ENCODE data around the gene HAS3. TPM values are rescaled to one million over a fixed set of nuclear protein-coding genes. Genes with fewer than 3 reads are reported as not detected.

HAS3 gene
- total RNA-seq, 1 experiment from 2014 or later, result 100 TPM

DNA sequence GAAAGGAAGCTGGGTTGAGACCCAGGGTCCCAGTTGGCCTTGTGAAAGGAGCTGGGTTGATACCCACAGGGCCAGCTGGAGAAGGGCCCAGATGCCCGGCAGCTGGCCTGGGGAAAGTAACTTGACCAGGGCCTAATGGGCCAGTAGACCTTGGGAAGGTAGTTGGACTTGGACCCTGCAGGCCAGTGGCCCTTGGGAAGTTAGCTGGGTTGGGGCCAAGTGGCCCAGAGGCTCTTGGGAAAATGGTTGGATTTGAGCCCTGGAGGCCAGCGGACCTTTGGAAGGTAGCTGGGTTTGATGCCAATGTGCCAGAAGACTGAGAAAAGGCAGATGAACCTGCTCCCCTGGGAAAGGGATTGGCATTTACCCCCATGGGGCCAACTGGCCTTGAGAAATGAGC lies 13.5 kb downstream of the HAS3 start:
- no peak overlapping the region for H4K91ac ChIP-seq (ENCODE audit: insufficient read length, low read depth, low read length)
- H3K4me3 Mint-ChIP-seq, result no peak overlapping the region
- H3K9me3 ChIP-seq (ENCODE audit: control insufficient read depth, low read depth, low read length), result no peaks in the 10 kb centered on the region
- H3K27me3 Mint-ChIP-seq (ENCODE audit: low read depth), result no peaks in the 10 kb centered on the region
- H3K27ac ChIP-seq (ENCODE audit: insufficient read length, low read depth, low read length), result no peak overlapping the region
- H2BK15ac ChIP-seq (ENCODE audit: low read depth, low read length), result no peak overlapping the region
- H3K14ac ChIP-seq (ENCODE audit: insufficient read depth, low read length), result no peak overlapping the region
- no peak overlapping the region for H2BK12ac ChIP-seq (ENCODE audit: insufficient read length, low read depth, low read length)
- H3T11ph ChIP-seq (ENCODE audit: low read length), result no peak overlapping the region
- no peak overlapping the region for H4K8ac ChIP-seq (replicated peaks; ENCODE audit: insufficient read length, low read depth, low read length)
- H4K20me1 ChIP-seq (ENCODE audit: control insufficient read depth, insufficient read depth, insufficient read length), result no peaks in the 10 kb centered on the region
- H3K79me2 ChIP-seq (ENCODE audit: insufficient read depth, low read length), result no peaks in the 10 kb centered on the region; the same call in 1 of the 2 replicates
- no peaks in the 10 kb centered on the region for H3K23me2 ChIP-seq (ENCODE audit: insufficient read length, low read depth, low read length, poor library complexity, severe bottlenecking)
- no peak overlapping the region for H3K4ac ChIP-seq (ENCODE audit: low read depth, low read length)
- no peak overlapping the region for H2BK20ac ChIP-seq (ENCODE audit: low read depth, low read length, poor library complexity, severe bottlenecking)
- TF ChIP-seq, protein P1, sequence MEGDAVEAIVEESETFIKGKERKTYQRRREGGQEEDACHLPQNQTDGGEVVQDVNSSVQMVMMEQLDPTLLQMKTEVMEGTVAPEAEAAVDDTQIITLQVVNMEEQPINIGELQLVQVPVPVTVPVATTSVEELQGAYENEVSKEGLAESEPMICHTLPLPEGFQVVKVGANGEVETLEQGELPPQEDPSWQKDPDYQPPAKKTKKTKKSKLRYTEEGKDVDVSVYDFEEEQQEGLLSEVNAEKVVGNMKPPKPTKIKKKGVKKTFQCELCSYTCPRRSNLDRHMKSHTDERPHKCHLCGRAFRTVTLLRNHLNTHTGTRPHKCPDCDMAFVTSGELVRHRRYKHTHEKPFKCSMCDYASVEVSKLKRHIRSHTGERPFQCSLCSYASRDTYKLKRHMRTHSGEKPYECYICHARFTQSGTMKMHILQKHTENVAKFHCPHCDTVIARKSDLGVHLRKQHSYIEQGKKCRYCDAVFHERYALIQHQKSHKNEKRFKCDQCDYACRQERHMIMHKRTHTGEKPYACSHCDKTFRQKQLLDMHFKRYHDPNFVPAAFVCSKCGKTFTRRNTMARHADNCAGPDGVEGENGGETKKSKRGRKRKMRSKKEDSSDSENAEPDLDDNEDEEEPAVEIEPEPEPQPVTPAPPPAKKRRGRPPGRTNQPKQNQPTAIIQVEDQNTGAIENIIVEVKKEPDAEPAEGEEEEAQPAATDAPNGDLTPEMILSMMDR (conservative IDR thresholded peaks at IDR 0.05), result no peak
- H2AK5ac ChIP-seq (ENCODE audit: insufficient read length, low read length), result no peak overlapping the region
- no peak for DNase-seq
- no peaks in the 10 kb centered on the region; a peak in 2 of 5 replicates for H3K9me3 Mint-ChIP-seq
- no peak overlapping the region for H3K56ac ChIP-seq (ENCODE audit: insufficient read length, low read depth, low read length)
- H3K79me1 ChIP-seq (ENCODE audit: insufficient read depth, low read depth, low read length, poor library complexity, severe bottlenecking), result no peaks in the 10 kb centered on the region
- H3K4me1 ChIP-seq (ENCODE audit: insufficient read depth, low read length), result no peaks in the 10 kb centered on the region
- no CpG with 5 or more reads among the region's 2 CpGs for WGBS (ENCODE audit: extremely low coverage, insufficient read length, low lambda C conversion rate)
- no peak overlapping the region for H2AFZ ChIP-seq (ENCODE audit: low read length)
- no peak overlapping the region for H3K4me2 ChIP-seq (ENCODE audit: insufficient read depth, insufficient read length, low read length)
- H2BK120ac ChIP-seq (ENCODE audit: low read depth, low read length, poor library complexity, severe bottlenecking), result no peak overlapping the region
- no peak overlapping the region for H2BK5ac ChIP-seq (ENCODE audit: insufficient read length, low read length)
- H3K27me3 ChIP-seq (ENCODE audit: insufficient read depth, low read length), result no peaks in the 10 kb centered on the region
- H3K4me1 Mint-ChIP-seq, result no peaks in the 10 kb centered on the region
- peaks cover 66 to 77% (median 75%) of the 10 kb centered on the region in 3 experiments for H3K36me3 Mint-ChIP-seq (ENCODE audit: insufficient read depth in 1 of 3, low read depth in 3 of 3)
- H3K27ac Mint-ChIP-seq, result no peak overlapping the region
- no peak overlapping the region for H3K18ac ChIP-seq (ENCODE audit: insufficient read length, low read depth, low read length)
- no peak overlapping the region for H4K5ac ChIP-seq (ENCODE audit: insufficient read length, low read depth, low read length)
- H3K9ac ChIP-seq (ENCODE audit: extremely low read depth, insufficient read length, low read length), result no peak overlapping the region
- H3K23ac ChIP-seq (ENCODE audit: insufficient read length, low read depth, low read length), result no peak overlapping the region

All from H9 (cell line).